CD4-positive, alpha-beta T cell treated with Interleukin-1 beta for 1 hour (primary cell): ENCODE results near the gene PNPLA5.

Source experiments
- DNase-seq, 2 donors: peaks; one replicate each; pipeline ENCODE4 v3.0.0-alpha.2; 2020 to 2022

Gene PNPLA5

DNA sequence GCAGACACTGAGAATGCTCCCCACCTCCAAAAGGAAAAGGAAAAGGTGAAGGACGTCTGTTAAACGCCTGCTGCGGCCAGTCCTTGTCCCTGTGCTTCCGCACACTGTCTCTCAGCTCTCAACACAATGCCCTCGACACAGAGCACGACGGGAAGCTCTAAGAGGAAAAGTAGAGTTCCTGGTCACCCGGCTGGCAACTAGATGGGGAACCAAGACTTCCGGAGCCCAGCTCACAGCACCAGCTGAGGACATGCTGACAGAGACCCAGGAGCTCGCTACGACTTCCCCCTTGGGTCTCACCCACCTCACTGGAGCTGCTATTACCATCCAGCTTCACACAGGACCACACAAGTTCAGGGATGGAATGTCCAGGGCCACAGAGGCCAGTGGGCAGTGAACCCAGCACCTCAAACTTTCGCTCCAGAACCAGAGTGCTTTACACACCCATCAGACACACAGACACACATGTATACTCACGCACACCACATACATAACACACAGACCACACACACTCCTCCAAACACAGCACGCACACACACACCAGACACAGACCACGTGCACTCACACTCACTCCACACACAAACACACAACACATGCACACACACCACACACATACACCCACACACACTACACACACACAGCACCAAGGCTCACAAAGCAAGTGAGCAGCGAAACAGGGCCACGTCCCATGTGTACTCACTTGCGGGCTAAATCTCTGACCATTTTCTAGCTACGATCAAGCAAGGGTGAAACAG, 39.1 kb downstream of the PNPLA5 start:
- DNase-seq: no peak

- DNase-seq: no peak
These were observed 39.9 kb downstream of the PNPLA5 start for GRCh38 chr22:43851979-43852307.

DNA sequence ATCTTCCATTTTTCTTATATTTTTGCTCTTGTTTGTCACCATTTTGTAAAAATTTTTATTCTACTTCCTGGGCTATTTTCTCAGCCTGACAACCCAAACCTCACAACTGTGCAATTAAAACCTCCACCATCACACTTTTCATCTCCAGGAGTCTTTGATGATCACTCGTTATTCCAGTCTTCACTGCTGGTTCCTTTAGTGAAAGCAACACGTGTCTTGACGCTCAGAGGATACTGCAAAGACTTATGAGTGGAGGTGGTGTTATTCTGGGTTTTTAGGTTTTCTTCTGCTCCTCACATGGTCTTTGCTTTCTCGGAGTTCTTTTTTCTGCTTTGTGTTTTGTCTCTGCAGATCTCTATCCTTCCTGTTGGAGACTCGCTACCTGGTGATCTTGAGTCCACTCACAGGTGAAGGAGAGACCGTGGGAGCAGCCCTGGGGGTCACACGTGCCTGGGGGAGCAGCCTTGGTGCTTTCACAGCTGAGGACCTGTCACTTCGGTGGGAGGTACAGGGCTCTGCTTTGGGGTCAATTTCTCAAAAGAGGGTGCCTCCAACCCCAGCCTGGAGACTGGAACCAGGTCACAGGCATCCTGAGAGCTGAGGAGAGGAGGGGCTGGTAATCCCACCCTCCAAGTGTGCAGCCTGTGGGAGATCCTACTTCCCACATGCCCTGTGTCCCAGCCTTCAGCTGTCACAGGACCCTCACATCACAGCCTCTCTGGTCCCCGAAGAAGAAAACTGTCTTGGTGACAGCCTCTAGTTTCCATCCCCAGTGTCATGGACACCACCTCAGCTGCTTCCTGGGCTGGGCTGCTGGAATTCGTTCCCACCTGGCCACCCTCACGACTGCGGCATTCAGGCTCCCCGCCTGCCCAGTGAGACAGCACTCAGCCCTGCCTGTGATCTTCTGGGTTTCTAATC, 40.5 kb downstream of the PNPLA5 start:
- DNase-seq: no peak

DNA sequence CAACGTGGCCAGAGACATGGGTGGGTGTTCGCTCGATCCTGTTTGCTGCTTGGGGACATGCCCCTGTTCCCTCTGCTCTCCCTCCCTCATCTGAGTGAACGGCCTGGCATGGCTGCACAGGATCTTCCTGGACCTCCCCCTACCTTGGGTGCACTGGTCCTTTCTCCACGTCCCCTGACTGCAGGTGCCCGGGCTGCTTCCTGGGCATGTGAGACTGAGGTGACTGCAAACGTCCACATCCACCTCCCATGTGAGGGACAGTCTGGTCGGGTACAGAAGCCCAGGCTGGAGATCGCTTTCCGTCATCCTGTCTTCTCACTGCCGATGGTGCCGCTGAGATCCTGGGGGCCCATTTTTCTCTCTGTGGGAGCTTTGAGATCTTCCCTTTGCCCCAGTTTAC, 41.3 kb downstream of the PNPLA5 start:
- no peak for DNase-seq

GRCh38 chr22:43849731-43850130, 42.1 kb downstream of the PNPLA5 start:
- DNase-seq: no peak

- DNase-seq: no peak
These were observed 43.2 kb downstream of the PNPLA5 start for GRCh38 chr22:43848366-43849171.

GRCh38 chr22:43847376-43848289, 44.2 kb downstream of the PNPLA5 start:
- DNase-seq: no peak

DNA sequence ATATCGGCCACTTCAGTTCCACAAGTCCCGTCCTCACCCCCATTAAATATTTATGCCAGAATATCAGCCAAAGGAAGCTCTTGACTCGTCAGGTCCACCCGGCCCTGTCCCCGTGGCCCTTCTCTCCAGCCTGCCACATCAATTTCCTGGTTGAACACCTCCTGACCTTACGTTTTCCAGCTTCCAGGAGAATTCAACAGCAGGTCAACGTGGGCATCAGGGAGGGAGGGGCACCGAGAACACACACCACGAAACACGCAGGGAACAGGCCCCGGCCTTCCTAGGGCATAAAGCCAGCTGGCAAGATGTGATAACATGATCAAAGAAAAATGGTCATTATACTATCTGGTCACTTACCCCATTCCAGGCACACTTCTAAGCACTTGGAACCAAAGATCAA, 44.8 kb downstream of the PNPLA5 start:
- no peak for DNase-seq

GRCh38 chr22:43845981-43846380, 45.8 kb downstream of the PNPLA5 start:
- DNase-seq: no peak

DNA sequence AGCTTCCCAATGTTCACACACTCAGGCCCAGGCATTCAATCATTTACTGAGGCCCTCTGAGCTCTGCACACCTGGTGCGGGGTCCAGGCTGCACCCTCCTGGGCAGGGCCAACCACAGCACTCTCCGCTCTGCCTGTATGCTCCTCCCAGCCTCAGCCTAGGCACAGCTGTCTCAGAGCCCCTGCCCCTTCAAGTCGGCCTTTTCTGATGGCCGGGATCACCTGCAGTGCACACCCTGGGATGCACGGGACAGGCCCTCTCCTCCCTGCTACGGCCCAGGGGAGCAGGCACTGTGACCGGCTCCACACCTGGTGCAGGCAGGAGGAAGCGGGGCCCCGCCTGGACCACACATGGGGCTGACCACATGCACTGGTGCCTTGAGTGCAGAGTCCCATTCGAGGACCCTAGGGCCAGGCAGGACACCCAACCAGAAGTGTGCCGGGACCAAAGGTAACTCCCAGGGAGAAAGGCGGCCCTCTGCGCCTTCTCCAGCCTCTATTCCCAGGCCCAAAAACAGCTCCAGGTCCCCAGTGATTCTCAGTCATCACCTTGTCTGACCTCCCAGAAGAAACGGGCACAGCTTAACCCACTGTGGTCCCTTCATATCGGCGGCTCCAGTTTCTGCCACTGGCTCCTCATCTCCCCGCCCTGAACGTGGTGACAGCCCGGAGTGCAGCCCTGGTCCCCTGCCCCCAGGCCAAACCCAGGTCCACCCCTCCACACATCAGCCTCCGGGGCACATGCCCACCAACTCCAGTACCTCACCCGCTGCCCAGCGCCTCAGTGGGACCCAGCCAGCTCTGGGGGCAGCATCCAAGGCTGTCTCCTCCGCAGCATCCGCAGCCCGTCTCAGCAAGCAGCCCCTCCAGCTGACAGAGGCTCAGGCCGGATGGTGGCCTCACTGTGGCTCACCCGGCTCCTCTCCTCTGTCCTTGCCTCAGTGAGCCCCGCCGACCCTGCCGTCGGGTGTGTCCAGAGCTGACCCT, 47.0 kb downstream of the PNPLA5 start:
- no peak for DNase-seq

- DNase-seq: no peak
These were observed 47.9 kb downstream of the PNPLA5 start for GRCh38 chr22:43843783-43844530.

DNA sequence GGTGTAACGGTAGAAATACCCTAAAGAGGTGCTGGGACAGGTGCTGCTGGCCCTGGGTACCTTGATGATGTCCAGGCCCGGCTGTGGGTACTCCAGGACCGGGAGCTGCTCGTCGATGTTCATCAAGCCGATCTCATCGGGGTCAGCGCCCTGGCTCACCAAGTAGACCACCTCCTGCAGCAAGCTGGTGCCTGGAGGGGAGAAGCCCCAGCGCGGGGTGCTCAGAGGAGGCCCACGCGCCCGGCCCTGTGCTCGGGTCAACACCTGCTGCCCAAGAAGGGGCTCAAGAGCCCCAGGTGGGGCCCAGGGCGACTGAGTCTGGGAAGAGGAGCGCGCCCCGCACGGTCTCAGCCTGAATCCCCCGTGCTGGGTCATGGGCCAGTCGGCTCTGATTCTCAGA, 50.1 kb downstream of the PNPLA5 start:
- no peak for DNase-seq

DNA sequence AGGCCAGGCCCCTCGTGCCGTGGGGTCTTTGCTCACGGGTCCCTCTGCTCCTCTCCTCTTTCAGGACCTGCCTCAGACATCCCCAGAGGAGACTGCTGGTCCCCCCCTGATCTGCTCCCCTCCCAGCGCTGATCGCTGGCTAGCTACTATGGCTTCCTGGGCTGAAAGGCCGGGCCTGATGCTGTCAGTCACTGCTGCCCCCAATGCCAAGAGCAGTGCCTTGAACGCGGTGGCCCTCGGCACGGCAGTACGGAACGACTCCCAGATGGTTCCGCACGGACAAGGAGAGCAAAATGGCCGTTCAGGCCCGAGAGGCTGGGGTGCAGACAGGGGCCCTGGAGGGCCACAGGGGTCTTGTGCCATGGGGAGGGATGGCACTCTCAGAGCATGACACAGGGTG, 51.0 kb downstream of the PNPLA5 start:
- DNase-seq: no peak

DNA sequence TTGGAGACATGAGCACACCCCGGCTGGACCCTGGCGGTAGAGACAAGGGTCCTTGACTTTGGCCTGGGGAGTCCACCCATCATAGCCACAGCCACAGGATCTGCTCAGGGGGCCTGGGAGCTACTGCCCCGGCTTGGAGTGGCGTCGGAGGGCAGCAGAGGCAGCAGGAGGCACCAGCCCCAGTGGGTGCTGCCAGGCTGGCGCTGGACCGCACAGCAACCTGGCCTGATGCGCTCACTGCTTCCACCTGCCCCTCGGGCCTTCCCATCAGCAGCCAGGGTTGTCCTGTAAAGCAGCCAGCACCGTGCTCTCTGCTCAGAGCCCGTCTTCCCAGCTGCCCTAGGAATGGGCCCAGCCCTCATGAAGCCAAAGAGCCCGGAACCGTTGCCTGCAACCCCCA, 51.4 kb downstream of the PNPLA5 start:
- no peak for DNase-seq

GRCh38 chr22:43839781-43840180, 52.0 kb downstream of the PNPLA5 start:
- no peak for DNase-seq

- no peak for DNase-seq
These were observed 53.1 kb downstream of the PNPLA5 start for GRCh38 chr22:43838571-43839307.

- DNase-seq: no peak
These were observed 53.7 kb downstream of the PNPLA5 start for GRCh38 chr22:43838161-43838560.

GRCh38 chr22:43837666-43838065, 54.1 kb downstream of the PNPLA5 start:
- no peak for DNase-seq

- no peak for DNase-seq
These were observed 56.1 kb downstream of the PNPLA5 start for GRCh38 chr22:43835736-43836135.

DNA sequence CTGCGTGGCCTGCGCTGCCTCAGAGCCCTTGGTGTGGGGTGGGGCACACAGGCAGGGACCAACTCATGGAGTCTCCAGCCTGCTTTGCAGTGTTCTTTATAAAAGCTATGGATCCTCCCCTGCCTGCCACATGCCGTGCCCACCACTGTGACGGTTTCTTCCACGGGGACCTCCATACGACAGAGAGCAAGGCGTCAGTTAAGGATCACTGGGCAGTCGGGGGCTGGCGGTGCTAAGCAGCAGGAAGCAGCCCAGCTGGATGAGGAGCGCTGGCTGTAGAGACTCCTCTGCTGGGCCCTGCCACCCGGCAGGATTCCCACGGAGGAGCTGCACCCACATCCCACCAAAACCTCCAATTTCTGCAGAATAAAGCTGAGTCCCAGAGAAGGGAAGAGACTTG, 56.6 kb downstream of the PNPLA5 start:
- DNase-seq: no peak
